Smooth muscle cell (in vitro differentiated cells): Measurements from ENCODE around the gene C1QTNF7. TPM values are rescaled to one million over a fixed set of nuclear protein-coding genes. Genes with fewer than 3 reads are reported as not detected.

ENCODE experiments used
- polyA plus RNA-seq: library from polyadenylated mRNA; unstranded; fragments of >200 nt; fragmentation: Nextera tagmentation; extraction: Ambion mirVana; gene quantifications from 2 replicates; pipeline ENCODE4 v1.2.1, GENCODE V29; 2016
- small RNA-seq: library from RNA; depleted of rRNA; stranded (forward); fragments of <200 nt; gene quantifications from one replicate; pipeline ENCODE3, GENCODE V24; 2014
- total RNA-seq: library from RNA; depleted of rRNA; stranded (reverse); fragments of >200 nt; gene quantifications from 2 replicates; pipeline ENCODE4 v1.2.3, GENCODE V29; 2014

The C1QTNF7 gene
- total and polyA plus RNA-seq, 2 experiments from 2014 or later = 2.3 to 5.3 TPM

Small RNA genes lying within 50 kb of the gene (small RNA-seq; reads per million reads assigned to genes)
- gene AC007016.1 = 0.13 reads per million

Other genes starting within 250 kb of the C1QTNF7 start
- 12.8 and 26.4 TPM in 2 replicates for gene CC2D2A, start 41.8 kb downstream of the C1QTNF7 start, total RNA-seq
- 15.0 and 17.4 TPM in 2 replicates for gene CC2D2A, start 41.8 kb downstream of the C1QTNF7 start, polyA plus RNA-seq
- gene FBXL5, start 227.3 kb downstream of the C1QTNF7 start, total RNA-seq = 94.6 and 109 TPM in 2 replicates
- 47.0 and 50.1 TPM in 2 replicates for gene FBXL5, start 227.3 kb downstream of the C1QTNF7 start, polyA plus RNA-seq